H1 (cell line): ENCODE results near the gene TRAPPC6A. TPM values are rescaled to one million over a fixed set of nuclear protein-coding genes. Genes with fewer than 3 reads are reported as not detected.

Experiments used
- CTCF ChIA-PET: fragments of 300-600 bp; sonication (Branson Sonifier 250); formaldehyde crosslinking; loops from one replicate; lab custom pipeline; 2021; ENCODE audit not compliant: partially characterized antibody; lab: Charles Lee
- POLR2A ChIA-PET: fragments of 300-600 bp; sonication (Branson Sonifier 250); formaldehyde crosslinking; loops from one replicate; lab custom pipeline; 2021; ENCODE audit warnings: inconsistent platforms; ENCODE audit not compliant: partially characterized antibody; lab: Charles Lee
- DNase-seq, 2 experiments: peaks; one replicate each; pipeline versions ENCODE4 v3.0.0 to v3.0.0-alpha.2; 2010 to 2022; ENCODE audit warnings: low spot score in 2 of 2, low read depth in 1 of 2, mixed read lengths in 1 of 2
- FAIRE-seq: peaks from 2 replicates; lab custom pipeline; 2011; peaks lifted over from hg19 to GRCh38; lab: Jason Lieb, UNC
- H2AFZ ChIP-seq: 2 replicates; pipeline ENCODE4 v1.8.1; 2012; ENCODE audit warnings: low read length, inconsistent platforms
- H2AK5ac ChIP-seq: 2 replicates; pipeline ENCODE4 v1.6.1; 2013; ENCODE audit warnings: low read depth, low read length
- H2BK120ac ChIP-seq: replicated peaks from 2 replicates; pipeline ENCODE3; 2013; ENCODE audit warnings: low read depth, low read length, inconsistent platforms
- H2BK12ac ChIP-seq: 2 replicates; pipeline ENCODE4 v1.6.1; 2013; ENCODE audit warnings: low read depth, low read length
- H2BK15ac ChIP-seq: 2 replicates; pipeline ENCODE4 v1.6.1; 2013; ENCODE audit warnings: low read length
- H2BK20ac ChIP-seq: 2 replicates; pipeline ENCODE4 v1.6.1; 2013; ENCODE audit warnings: low read length
- H2BK5ac ChIP-seq: 2 replicates; pipeline ENCODE4 v1.6.1; 2013; ENCODE audit warnings: low read depth, low read length
- H3K14ac ChIP-seq: 2 replicates; pipeline ENCODE4 v1.6.1; 2013; ENCODE audit warnings: inconsistent platforms; ENCODE audit not compliant: insufficient read length
- H3K18ac ChIP-seq: 2 replicates; pipeline ENCODE4 v1.6.1; 2013; ENCODE audit warnings: low read length; ENCODE audit errors: extremely low read depth
- H3K23ac ChIP-seq: 2 replicates; pipeline ENCODE4 v1.6.1; 2013; ENCODE audit warnings: inconsistent platforms; ENCODE audit not compliant: insufficient read length
- H3K23me2 ChIP-seq: 2 replicates; pipeline ENCODE4 v1.6.1; 2013; ENCODE audit warnings: low read depth, low read length
- H3K27ac ChIP-seq: 2 replicates; pipeline ENCODE4 v1.6.1; 2011; ENCODE audit warnings: low read depth, low read length, inconsistent platforms
- H3K27me3 ChIP-seq, 4 experiments: replicated peaks in 1 of 4; 1 replicate in 1 of 4; 2 replicates in 3 of 4; pipeline versions ENCODE4 v1.6.1 to v1.8.1; 2011 to 2013; ENCODE audit warnings: low read length in 3 of 4, mild to moderate bottlenecking in 3 of 4, inconsistent platforms in 2 of 4, mixed read lengths in 2 of 4, moderate library complexity in 1 of 4; ENCODE audit not compliant: control insufficient read depth in 3 of 4, insufficient read depth in 3 of 4; ENCODE audit errors: extremely low read depth in 1 of 4
- H3K36me3 ChIP-seq, 4 experiments: 2 replicates each; pipeline versions ENCODE4 v1.6.1 to v1.8.1; 2011 to 2013; ENCODE audit warnings: mild to moderate bottlenecking in 4 of 4, low read length in 3 of 4, moderate library complexity in 2 of 4, control low read depth in 1 of 4, inconsistent platforms in 1 of 4; ENCODE audit not compliant: insufficient read depth in 4 of 4, control insufficient read depth in 2 of 4
- H3K4ac ChIP-seq: replicated peaks from 2 replicates; pipeline ENCODE3; 2013; ENCODE audit warnings: low read length, low read depth, mixed read lengths, inconsistent platforms; ENCODE audit not compliant: insufficient read length
- H3K4me1 ChIP-seq, 4 experiments: replicated peaks in 1 of 4; 1 replicate in 1 of 4; 2 replicates in 3 of 4; pipeline versions ENCODE4 v1.6.1 to v1.8.1; 2011 to 2013; ENCODE audit warnings: low read length in 3 of 4, inconsistent platforms in 2 of 4, mixed read lengths in 1 of 4; ENCODE audit not compliant: insufficient read depth in 4 of 4, control insufficient read depth in 3 of 4
- H3K4me2 ChIP-seq, 2 experiments: 2 replicates each; pipeline versions ENCODE4 v1.6.1 to v1.8.1; 2011 to 2013; ENCODE audit warnings: low read depth in 2 of 2, low read length in 2 of 2, control low read depth in 1 of 2, inconsistent platforms in 1 of 2, mild to moderate bottlenecking in 1 of 2; ENCODE audit not compliant: insufficient read depth in 1 of 2
- H3K4me3 ChIP-seq, 4 experiments: fragments of 200-600, 300-600 bp in 1 of 4; sonication (generic), shearing (Covaris generic), sonication (Bioruptor Twin) in 1 of 4; 2 replicates each; pipeline versions ENCODE4 v1.5.1 to v1.8.1; 2011 to 2016; ENCODE audit warnings: low read length in 4 of 4, low read depth in 3 of 4, control low read depth in 2 of 4, inconsistent platforms in 2 of 4, mild to moderate bottlenecking in 2 of 4, mixed read lengths in 1 of 4, moderate library complexity in 1 of 4; ENCODE audit not compliant: insufficient read depth in 2 of 4; ENCODE audit errors: extremely low read depth in 1 of 4
- H3K56ac ChIP-seq: replicated peaks from 2 replicates; pipeline ENCODE3; 2013; ENCODE audit warnings: low read depth, mild to moderate bottlenecking, mixed read lengths, low read length, inconsistent platforms; ENCODE audit not compliant: insufficient read length
- H3K79me1 ChIP-seq: 2 replicates; pipeline ENCODE4 v1.6.1; 2013; ENCODE audit warnings: low read depth, low read length, control low read depth
- H3K79me2 ChIP-seq, 2 experiments: 2 replicates each; pipeline versions ENCODE4 v1.6.1 to v1.8.1; 2012 to 2013; ENCODE audit warnings: low read length in 2 of 2, mild to moderate bottlenecking in 2 of 2, inconsistent platforms in 1 of 2; ENCODE audit not compliant: insufficient read depth in 2 of 2, control insufficient read depth in 1 of 2
- H3K9ac ChIP-seq, 4 experiments: replicated peaks in 1 of 4; 1 replicate in 1 of 4; 2 replicates in 3 of 4; pipeline versions ENCODE4 v1.6.1 to v1.8.1; 2011 to 2013; ENCODE audit warnings: low read depth in 3 of 4, low read length in 3 of 4, control low read depth in 2 of 4, mild to moderate bottlenecking in 2 of 4, moderate library complexity in 2 of 4, inconsistent platforms in 1 of 4; ENCODE audit errors: extremely low read depth in 1 of 4
- H3K9me3 ChIP-seq, 2 experiments: 2 replicates each; pipeline versions ENCODE4 v1.6.1 to v1.8.1; 2012 to 2013; ENCODE audit warnings: mild to moderate bottlenecking in 2 of 2, moderate library complexity in 2 of 2, control low read depth in 1 of 2, inconsistent platforms in 1 of 2, low read depth in 1 of 2, low read length in 1 of 2, mixed read lengths in 1 of 2; ENCODE audit not compliant: insufficient read depth in 2 of 2
- H4K20me1 ChIP-seq, 2 experiments: replicated peaks in 1 of 2; 2 replicates each; pipeline versions ENCODE3 to v1.8.1; 2011 to 2013; ENCODE audit warnings: inconsistent platforms in 2 of 2, low read length in 2 of 2, mild to moderate bottlenecking in 1 of 2; ENCODE audit not compliant: insufficient read depth in 2 of 2, control insufficient read depth in 1 of 2
- H4K5ac ChIP-seq: 2 replicates; pipeline ENCODE4 v1.6.1; 2013; ENCODE audit warnings: low read length, low read depth, mixed read lengths, inconsistent platforms; ENCODE audit not compliant: insufficient read length
- H4K8ac ChIP-seq: 2 replicates; pipeline ENCODE4 v1.8.0; 2013; ENCODE audit warnings: mild to moderate bottlenecking, moderate library complexity, low read length, inconsistent platforms; ENCODE audit not compliant: insufficient read depth; ENCODE audit errors: extremely low read depth
- H4K91ac ChIP-seq: replicated peaks from 2 replicates; pipeline ENCODE3; 2013; ENCODE audit warnings: low read length, mixed read lengths, inconsistent platforms; ENCODE audit not compliant: insufficient read length
- BCL11A ChIP-seq, 2 experiments: IDR thresholded peaks; one replicate each; pipeline ENCODE4 v1.6.1; 2011; ENCODE audit warnings: low read depth in 2 of 2, low read length in 2 of 2, mild to moderate bottlenecking in 2 of 2
- CHD1 ChIP-seq: IDR thresholded peaks from 2 replicates; pipeline ENCODE4 v1.6.1; 2012; ENCODE audit warnings: low read depth, low read length, improper control_type of control experiment
- FOSL1 ChIP-seq: IDR thresholded peaks from 2 replicates; pipeline ENCODE4 v1.6.1; 2011; ENCODE audit warnings: mild to moderate bottlenecking, low read depth, low read length, moderate library complexity; ENCODE audit not compliant: insufficient read depth
- GABPA ChIP-seq: IDR thresholded peaks from 2 replicates; pipeline ENCODE4 v1.6.1; 2011; ENCODE audit warnings: mild to moderate bottlenecking, low read length, moderate library complexity, borderline replicate concordance; ENCODE audit not compliant: insufficient read depth
- NRF1 ChIP-seq: IDR thresholded peaks from 2 replicates; pipeline ENCODE4 v1.6.1; 2011; ENCODE audit warnings: mild to moderate bottlenecking, low read depth, low read length, improper control_type of control experiment
- POLR2A ChIP-seq, 2 experiments: IDR thresholded peaks; 1 replicate in 1 of 2; 2 replicates in 1 of 2; pipeline ENCODE4 v1.6.1; 2011; ENCODE audit warnings: low read depth in 2 of 2, low read length in 2 of 2, mild to moderate bottlenecking in 2 of 2; ENCODE audit errors: control extremely low read depth in 1 of 2
- TAF7 ChIP-seq: optimal IDR thresholded peaks from 2 replicates; pipeline ENCODE3; 2011; ENCODE audit warnings: low read depth, mild to moderate bottlenecking, inconsistent platforms, low read length, moderate library complexity, borderline replicate concordance
- TBP ChIP-seq: IDR thresholded peaks from 2 replicates; pipeline ENCODE4 v1.6.1; 2011; ENCODE audit warnings: low read depth, low read length, improper control_type of control experiment
- WGBS, 2 experiments: shearing (Covaris generic) in 1 of 2; methylation state at CpG; one replicate each; pipeline versions ENCODE4 v1.1.6 to v1.1.7; 2013 to 2015; ENCODE audit warnings: low lambda C conversion rate in 2 of 2, mixed read lengths in 2 of 2, inconsistent platforms in 1 of 2, low coverage in 1 of 2, missing lambda C conversion rate in 1 of 2; ENCODE audit not compliant: insufficient replicate concordance in 2 of 2, insufficient coverage in 1 of 2, insufficient read length in 1 of 2; ENCODE audit errors: extremely low coverage in 1 of 2, missing lambda C conversion rate in 1 of 2; 5-methylcytosine and 5-hydroxymethylcytosine counted together
- polyA plus RNA-seq, 7 experiments: library from polyadenylated mRNA; depleted of rRNA in 3 of 7; stranded (reverse) in 5 of 7; unstranded in 2 of 7; fragments of >200 nt in 5 of 7; fragments of 200-250 nt in 2 of 7; gene quantifications; 1 replicate in 5 of 7; 2 replicates in 1 of 7; 4 replicates in 1 of 7; pipeline versions ENCODE4 v1.2.1 to v1.2.3, GENCODE V29; 2011 to 2013; ENCODE audit warnings: missing spikeins in 2 of 7, mixed read lengths in 2 of 7
- total RNA-seq: library from RNA; stranded (reverse); fragmentation: NEBNext Ultra II Directional; extraction: Animal tissue kit (Norgen Biotek cat#: 25700); gene quantifications from 2 replicates; pipeline ENCODE4 v1.2.1, GENCODE V29; 2021

Gene TRAPPC6A
- total and polyA plus RNA-seq, 2 of the 8 experiments (the other 6 are each of a cell fraction or from before 2014, with no cell fraction given), result 31.8 to 130 TPM

GRCh38 chr19:45130888-45131615, 47.0 kb downstream of the TRAPPC6A start:
- WGBS, 2 experiments, result 63% methylated on average over 12 of the region's 13 CpGs; no CpG with 5 or more reads in 1 of the 2 experiments
- peaks cover 0 to 50% of the 10 kb centered on the region in 2 experiments; a peak in 2 of 4 replicates for H3K79me2 ChIP-seq
- no peak overlapping the region for H3K4me3 ChIP-seq
- H2BK20ac ChIP-seq, result no peak overlapping the region; the same call in 1 of the 2 replicates
- H3K27ac ChIP-seq, result no peak overlapping the region
- H2BK5ac ChIP-seq, result peak overlapping the region; percentile 24; the same call in 1 of the 2 replicates
- no peak for TF ChIP-seq POLR2A (IDR thresholded peaks at IDR 0.05; ENCODE audit: control extremely low read depth in 1 of 2, low read depth in 2 of 2, low read length in 2 of 2)
- TF ChIP-seq GABPA, result no peak
- no peak for TF ChIP-seq TBP
- TF ChIP-seq BCL11A (IDR thresholded peaks at IDR 0.05; ENCODE audit: low read depth in 2 of 2, low read length in 2 of 2), result no peak
- no peak for TF ChIP-seq TAF7
- TF ChIP-seq NRF1, result no peak
- TF ChIP-seq FOSL1, result no peak
- no peak for TF ChIP-seq CHD1
- H4K5ac ChIP-seq, result no peak overlapping the region
- no peak overlapping the region for H2AFZ ChIP-seq
- H3K9ac ChIP-seq, result no peak overlapping the region
- no peak for DNase-seq
- peaks cover 0 to 12% (median 6%) of the 10 kb centered on the region in 4 experiments; a peak in 5 of 7 replicates for H3K4me1 ChIP-seq
- no peak overlapping the region for H2AK5ac ChIP-seq
- no peak overlapping the region for H3K14ac ChIP-seq
- H3K18ac ChIP-seq, result peak overlapping the region; percentile 48; the same call in 1 of the 2 replicates
- no peaks in the 10 kb centered on the region for H3K9me3 ChIP-seq
- ChIA-PET CTCF (interaction anchor here (0.6 to 2.5 kb wide), 10 partner anchors 9 to 1626 kb away, joined by 3 to 12 read pairs (median 3); partner anchors contain the start of gene ZNF296), POLR2A (interaction anchor here (1.0 to 2.0 kb wide), 5 partner anchors 9 to 39 kb away, joined by 3 to 5 read pairs (median 4); partner anchors contain the start of gene PPP1R37)
- no peaks in the 10 kb centered on the region for H3K23me2 ChIP-seq
- H3K4ac ChIP-seq, result no peak overlapping the region
- no peak for FAIRE-seq
- H2BK15ac ChIP-seq, result no peak overlapping the region
- H2BK120ac ChIP-seq, result no peak overlapping the region
- H3K36me3 ChIP-seq, result no peaks in the 10 kb centered on the region
- H3K79me1 ChIP-seq, result peaks cover 24% of the 10 kb centered on the region
- H4K8ac ChIP-seq, result no peak overlapping the region; the same call in 1 of the 2 replicates
- H4K20me1 ChIP-seq, result peaks cover 17 to 26% of the 10 kb centered on the region in 2 experiments
- H3K4me2 ChIP-seq, result no peak overlapping the region
- H3K27me3 ChIP-seq, result no peaks in the 10 kb centered on the region; a peak in 1 of 7 replicates
- H3K23ac ChIP-seq, result no peak overlapping the region
- no peak overlapping the region for H4K91ac ChIP-seq
- H3K56ac ChIP-seq, result no peak overlapping the region
- H2BK12ac ChIP-seq, result no peak overlapping the region
